RPMI8226 (cell line): ENCODE measurements around the gene TOP3A.
A peak's percentile ranks its signal among the peaks of the same experiment; 100 is the strongest.

ENCODE experiments used
- DNase-seq: peaks from one replicate; pipeline ENCODE4 v3.0.0-alpha.2; 2015

The TOP3A gene

DNA sequence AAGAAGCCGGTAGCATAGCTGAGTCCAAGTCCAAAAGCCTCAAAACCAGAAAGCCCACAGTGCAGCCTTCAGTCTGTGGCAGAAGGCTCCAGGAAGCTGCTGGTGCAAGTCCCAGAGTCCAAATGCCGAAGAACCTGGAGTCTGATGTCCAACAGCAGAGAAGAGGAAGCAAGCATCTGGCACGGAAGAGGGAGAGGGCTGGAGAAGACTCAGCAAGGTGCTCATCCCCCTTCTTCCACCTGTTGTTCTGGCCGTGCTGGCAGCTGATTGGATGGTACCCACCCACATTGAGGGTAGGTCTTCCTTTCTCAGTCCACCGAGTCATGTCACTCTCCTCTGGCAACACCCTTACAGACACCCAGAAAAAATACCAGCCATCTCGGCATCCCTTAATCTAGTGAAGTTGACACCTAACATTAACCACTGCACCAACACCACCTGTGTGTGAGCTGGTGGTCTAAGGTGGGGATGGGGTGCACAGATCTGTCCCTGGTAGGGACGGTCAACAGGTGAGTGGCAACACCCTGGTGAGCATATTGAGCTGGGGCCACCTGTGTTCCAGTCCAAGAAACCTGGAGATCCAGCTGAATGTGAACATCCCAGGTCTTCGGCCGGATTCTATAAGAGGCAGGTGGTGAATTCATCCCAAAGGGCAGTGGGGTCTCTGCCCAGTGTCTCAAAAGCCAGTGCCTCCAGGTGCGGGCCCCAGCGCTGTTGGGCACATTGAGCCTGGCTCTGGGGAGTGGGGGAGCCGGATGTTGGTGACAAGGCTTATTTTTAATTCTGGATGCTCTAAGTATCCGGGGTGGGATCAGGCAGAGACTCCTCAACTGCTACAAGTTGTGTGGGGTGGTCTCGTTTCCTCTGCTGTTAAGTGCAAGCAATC, 44.5 kb downstream of the TOP3A start:
- no peak for DNase-seq

DNA sequence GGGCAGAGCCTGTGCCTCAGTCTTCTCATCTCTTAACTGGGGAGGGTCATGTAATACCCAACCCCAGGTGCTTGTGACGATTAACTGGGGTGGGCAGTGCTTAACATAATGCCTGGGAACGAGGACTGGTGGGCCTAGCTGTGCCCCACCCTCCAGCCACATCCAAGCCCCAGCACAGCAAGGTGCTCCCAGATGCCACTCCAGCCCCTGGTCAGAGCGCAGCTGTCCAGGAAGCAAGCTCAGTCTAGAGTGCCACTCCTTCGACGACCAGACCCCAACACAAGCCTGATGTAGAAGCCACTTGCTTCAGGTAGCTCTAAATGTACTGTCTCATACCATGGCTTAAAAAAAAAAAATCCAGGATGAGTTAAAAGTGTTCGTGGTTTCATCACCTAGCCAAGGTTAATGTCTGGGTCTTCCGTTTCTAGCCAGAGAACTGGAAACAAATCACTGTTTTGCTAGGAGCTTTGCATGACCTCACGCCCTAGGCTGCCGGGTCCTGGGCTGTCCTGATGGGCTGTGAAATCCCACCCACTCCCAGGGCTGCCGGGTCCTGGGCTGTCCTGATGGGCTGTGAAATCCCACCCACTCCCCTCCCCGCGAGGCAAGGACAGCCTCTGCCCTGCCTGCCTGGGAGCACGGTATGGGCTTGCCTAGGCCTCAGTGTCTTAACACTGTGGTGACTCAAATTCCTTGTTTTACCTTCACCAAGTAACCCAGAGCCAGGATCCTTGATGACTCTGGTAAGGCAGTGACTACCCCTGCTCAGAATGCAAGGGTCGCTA, 46.7 kb downstream of the TOP3A start:
- no peak for DNase-seq

GRCh38 chr17:18267366-18267765, 47.4 kb downstream of the TOP3A start:
- DNase-seq: no peak

DNA sequence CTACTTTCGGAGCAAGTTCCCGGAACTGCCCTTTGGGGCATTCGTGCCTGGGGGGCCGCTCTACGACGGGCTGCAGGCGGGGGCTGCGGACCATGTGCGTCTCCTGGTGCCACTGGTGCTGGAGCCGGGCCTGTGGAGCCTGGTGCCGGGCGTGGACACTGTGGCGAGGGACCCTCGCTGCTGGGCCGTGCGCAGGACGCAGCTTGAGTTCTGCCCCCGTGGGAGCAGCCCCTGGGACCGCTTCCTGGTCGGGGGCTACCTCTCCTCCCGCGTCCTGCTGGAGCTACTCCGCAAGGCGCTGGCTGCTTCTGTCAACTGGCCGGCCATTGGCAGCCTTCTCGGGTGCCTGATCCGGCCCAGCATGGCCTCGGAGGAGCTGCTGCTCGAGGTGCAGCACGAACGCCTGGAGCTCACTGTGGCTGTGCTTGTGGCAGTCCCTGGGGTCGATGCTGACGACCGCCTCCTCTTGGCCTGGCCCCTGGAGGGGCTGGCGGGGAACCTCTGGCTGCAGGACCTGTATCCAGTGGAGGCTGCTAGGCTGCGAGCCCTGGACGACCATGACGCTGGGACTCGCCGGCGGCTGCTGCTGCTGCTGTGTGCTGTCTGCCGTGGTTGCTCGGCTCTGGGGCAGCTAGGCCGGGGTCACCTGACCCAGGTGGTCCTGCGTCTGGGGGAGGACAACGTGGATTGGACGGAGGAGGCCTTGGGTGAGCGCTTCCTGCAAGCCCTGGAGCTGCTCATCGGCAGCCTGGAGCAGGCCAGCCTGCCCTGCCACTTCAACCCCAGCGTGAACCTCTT, 50.7 kb downstream of the TOP3A start:
- no peak for DNase-seq

GRCh38 chr17:18262641-18263040, 52.2 kb downstream of the TOP3A start:
- no peak for DNase-seq

GRCh38 chr17:18262111-18262510, 52.7 kb downstream of the TOP3A start:
- no peak for DNase-seq

DNA sequence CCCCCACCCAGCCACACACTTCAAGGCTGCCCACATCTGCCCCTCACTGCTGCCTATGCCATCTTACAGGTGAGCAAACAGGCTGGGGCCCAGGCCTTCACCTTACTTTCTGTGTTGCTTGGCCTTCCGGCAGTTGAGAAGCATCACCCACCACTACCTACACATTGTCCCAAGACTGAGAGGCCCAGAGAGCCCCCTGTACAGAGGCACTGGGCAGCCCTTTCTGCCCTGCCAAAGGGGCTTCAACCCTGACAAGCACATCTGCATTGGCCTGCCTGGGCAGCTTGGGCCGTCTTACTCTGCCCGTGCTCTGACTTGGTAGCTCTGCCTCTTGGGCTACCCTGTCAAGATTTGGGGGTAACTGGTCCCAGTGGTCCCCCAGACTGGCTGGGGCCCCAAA, 53.1 kb downstream of the TOP3A start:
- DNase-seq: no peak

- DNase-seq: peak; percentile 76
Measured at GRCh38 chr17:18261146-18261515, 53.7 kb downstream of the TOP3A start.

GRCh38 chr17:18260332-18261145, 54.3 kb downstream of the TOP3A start, which contains the start of gene MIEF2:
Gene MIEF2 (plus strand): TSS chr17:18260662. CDS start chr17:18262721, 2,059 bp downstream.
- peak; percentile 98 for DNase-seq

GRCh38 chr17:18259621-18260331, 55.0 kb downstream of the TOP3A start:
- DNase-seq: no peak

DNA sequence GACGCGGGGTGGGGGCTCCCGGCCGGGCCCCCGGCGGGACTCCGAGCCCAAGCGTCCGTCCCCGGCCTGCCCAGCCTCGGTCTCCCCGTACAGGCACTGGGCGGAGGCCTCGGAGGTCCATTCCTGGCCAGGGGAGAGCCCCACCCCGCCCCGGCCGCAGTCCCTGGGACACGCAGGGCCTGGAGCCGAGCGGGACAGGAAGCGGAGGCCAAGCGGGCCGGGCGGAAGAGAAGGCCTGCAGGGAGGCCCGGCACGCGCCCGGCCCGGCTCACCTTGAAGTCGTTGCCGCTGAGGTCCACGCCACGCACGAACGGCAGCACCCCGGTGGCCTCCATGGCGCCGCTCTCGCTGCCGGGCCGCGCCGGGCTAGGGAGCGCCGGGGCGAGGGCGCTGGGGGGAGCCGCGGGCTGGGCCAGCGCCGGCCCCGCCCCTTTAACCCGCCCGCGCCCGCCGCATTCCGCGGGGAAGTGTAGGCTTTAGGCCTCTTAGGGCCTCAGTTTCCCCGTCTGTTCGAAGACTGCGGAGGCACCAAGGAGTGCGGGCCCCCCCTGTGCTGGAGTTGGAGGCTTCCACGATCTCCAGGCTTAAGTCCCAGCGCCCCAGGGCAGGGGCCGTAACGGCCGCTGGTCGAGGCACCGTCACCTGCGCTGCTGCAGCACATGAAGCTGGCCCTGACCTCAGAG, 56.3 kb downstream of the TOP3A start, which contains the start of gene FLII:
Gene FLII (minus strand): TSS at position 383 of the 683 bp plus-strand sequence. CDS start 48 bp downstream, at position 335.
- DNase-seq: peak; percentile 76

DNA sequence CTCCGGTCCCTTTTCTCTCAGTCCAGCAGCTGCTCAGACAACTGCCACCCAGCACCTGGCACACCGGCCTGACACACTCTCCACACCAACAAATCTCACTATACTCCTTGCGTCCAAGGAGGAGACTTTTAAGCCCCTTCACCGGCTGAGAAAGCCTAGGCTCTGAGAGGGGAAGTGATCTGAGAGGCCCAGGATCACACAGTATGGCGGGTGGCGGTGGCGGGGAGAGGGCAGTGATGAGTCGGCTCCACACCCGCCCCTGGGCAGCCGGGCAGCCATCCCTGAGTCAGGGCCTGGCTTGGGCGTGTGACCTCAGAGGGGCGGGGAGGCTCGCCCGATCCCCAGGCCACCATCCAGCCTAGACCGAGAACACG, 56.8 kb downstream of the TOP3A start:
- DNase-seq: peak; percentile 81

- peak; percentile 62 for DNase-seq
Measured at GRCh38 chr17:18257268-18257981, 57.4 kb downstream of the TOP3A start.

GRCh38 chr17:18256776-18257175, 58.0 kb downstream of the TOP3A start:
- DNase-seq: no peak

DNA sequence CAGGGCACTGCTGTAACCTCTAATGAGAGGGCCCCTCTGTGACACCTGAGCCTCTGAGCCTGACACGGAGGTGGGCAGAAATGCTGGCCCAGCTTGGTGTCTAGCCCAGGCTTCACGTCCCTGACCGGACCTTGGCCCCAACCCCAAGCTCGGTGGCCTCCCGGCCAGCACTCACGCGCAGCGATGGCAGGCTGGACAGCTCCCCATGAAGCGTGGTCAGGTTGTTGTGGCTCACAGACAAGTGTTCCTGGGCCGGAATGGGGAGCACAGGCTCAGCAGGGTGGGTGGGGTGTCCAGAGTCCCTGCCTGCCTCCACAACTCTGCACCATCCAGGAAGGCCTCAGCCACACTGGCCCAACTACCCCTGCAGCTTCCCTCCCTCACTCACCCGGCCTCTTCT, 58.4 kb downstream of the TOP3A start:
- no peak for DNase-seq

GRCh38 chr17:18254888-18255649, 59.7 kb downstream of the TOP3A start:
- DNase-seq: no peak

- DNase-seq: no peak
Measured at GRCh38 chr17:18253947-18254821, 60.6 kb downstream of the TOP3A start.

- no peak for DNase-seq
Measured at GRCh38 chr17:18253187-18253884, 61.5 kb downstream of the TOP3A start.
